DMS53 (cell line): ENCODE measurements around the gene CHRDL2.
"Not testable (repeated sequence)": the region's sequence is repeated elsewhere in the genome, so short reads cannot be mapped to it uniquely, and the experiment has no call there.

ENCODE experiments used
- DNase-seq: peaks from one replicate; lab custom pipeline; 2025; lab: John Stamatoyannopoulos, UW

The CHRDL2 gene, protein sequence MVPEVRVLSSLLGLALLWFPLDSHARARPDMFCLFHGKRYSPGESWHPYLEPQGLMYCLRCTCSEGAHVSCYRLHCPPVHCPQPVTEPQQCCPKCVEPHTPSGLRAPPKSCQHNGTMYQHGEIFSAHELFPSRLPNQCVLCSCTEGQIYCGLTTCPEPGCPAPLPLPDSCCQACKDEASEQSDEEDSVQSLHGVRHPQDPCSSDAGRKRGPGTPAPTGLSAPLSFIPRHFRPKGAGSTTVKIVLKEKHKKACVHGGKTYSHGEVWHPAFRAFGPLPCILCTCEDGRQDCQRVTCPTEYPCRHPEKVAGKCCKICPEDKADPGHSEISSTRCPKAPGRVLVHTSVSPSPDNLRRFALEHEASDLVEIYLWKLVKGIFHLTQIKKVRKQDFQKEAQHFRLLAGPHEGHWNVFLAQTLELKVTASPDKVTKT

DNA sequence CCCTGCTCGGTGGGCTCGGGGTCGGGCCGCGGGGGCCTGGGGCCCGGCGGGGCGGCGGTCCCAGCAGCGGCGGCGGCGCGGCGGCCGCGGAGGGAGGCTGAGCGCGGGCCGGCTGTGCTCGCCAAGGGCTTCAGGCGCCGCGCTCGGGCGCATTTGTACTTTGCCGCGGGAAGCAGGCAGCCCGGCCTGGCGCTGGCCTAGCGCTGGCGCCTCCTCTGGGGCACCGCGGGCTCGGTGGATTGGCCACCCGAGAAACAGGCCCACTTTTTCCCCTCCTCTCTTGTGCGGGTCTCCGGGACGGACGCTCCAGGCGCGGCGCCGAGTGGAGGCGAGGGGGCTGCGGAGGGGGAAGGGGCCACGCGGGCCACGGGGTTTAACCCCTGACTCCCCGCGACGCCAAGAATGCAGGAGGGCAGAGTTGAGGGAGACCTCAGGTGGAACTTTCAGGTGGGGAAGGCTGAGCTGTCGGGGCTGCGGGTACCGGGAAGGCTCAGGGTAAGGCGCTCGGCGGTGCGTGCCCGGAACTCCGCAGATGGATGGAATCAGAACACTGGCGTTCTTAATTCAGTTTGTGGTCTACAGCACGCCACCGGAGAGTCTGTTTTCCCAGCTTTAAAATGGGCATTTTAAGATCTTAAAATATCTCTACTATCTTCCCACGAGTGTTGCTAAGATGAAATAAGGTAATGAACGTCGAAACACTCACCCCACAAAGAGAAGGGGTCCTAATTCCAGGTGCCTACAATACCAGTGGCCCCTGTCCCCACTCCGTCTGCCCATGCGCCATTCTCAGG, at the start of gene CHRDL2:
Gene CHRDL2, minus strand, starts transcription at position 126 of the 794 bp plus-strand sequence. CDS start 538 bp downstream, outside the sequence.
- DNase-seq, result peak; percentile 87

DNA sequence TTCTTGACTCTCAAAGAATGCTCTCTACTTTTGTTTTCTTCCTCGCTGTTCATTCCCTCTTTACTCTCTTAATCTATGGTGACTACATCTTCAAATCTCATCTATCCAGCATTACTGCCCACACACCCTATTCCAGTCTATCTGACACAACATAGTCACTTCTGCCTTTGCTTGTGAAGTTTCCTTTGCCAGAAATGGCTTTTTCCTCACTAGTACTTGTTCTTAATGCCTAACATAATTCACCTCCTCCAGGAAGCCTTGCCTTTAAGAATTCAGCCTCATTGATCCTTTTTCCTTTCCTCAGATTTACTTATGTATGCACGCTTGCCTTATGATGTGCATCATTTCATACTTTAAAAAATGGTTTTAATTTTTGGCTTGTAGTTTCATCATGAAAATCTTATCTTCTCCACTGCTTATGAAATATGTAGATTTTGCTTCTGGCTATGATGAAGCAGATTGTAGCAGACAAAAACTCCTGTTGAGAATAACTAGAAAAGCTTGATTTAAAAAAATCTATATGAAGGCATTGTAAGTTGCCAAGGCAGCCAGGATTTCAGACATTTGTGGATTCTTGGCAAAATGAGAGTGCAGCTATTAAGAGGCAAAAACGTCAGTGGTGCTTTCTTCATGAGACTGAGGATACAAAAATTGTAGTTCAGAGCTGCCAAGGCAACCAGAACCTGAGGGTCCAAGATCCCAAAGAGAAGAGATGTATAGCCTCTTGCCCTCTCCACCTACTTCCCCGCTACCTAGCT, 49.2 kb upstream of the CHRDL2 start:
- DNase-seq, result no peak

DNA sequence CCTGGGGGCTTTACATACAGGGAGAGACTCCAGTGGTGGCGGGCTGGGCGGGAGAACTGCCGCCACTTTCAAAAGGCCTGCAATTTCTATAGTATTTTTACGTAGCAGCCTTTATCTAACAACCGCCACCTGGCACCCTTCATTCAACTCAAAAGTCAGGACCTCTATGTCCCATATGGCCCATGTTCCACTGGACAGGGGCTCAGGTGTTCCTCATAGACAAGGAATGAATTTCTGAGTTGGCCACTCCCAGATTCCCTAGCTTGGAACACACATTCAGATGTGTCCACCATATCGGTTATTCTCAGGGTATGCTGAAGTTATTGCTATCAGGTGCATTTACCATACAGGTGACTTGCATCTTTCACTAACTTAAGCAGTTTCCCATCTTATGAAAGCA, 47.4 kb upstream of the CHRDL2 start:
- DNase-seq, result no peak

DNA sequence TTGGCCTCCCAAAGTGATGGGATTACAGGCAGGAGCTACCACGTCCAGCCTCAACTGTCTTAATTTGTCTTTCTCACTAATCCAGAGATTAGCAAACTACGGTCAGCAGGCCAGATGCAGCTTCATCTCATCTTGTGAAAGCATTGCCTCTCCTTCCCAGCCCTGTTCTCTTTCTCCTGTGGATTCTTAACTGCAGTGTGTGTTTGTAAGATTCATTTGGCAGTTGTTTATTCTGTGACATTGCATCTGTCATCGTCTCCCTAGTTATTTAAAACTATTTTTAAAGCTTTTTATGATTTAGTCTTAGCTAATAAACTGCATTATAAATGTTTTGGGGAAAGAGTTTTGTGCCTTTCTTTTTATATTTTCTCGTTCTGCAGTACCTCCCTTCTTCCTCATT, 46.7 kb upstream of the CHRDL2 start:
- no peak for DNase-seq

- DNase-seq, result no peak
Observed at GRCh38 chr11:74777038-74777437, 45.8 kb upstream of the CHRDL2 start.

DNA sequence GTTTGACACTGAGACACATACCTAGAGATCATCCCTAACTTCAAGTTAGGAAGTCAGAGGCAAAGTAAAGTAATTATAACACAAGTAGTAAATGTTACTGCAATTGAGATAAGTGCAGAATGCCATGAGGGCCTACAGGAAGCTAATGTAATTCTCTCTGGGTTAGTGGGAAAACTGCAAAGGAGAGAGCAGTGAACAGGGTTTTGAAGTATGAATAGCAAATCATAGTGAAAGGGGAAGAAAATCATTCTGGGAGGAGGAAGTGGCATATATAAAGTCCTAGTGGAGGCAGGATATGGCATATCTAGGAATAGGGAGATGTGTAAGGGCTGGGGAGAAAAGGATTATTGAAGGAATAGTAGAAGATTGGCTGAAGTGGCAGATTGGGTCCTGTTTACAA, 45.3 kb upstream of the CHRDL2 start:
- no peak for DNase-seq

DNA sequence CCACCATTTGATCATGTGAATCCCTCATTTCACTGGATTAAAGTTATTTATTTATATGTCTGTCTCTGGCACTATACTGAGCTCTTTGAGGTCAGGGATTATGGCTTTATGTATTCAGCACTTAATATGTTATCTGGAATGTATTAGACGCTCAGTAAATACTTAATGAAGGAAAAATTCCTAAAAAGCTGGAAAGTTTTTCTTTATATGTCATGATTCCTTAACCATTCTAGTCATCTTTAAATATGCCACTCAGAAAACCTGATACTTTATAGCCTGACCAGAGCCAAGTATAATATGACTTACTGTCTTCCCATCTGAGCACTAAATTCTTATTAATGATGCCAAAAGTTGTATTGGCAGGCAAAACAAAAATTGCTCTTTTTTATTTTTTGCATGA, 44.5 kb upstream of the CHRDL2 start:
- no peak for DNase-seq

DNA sequence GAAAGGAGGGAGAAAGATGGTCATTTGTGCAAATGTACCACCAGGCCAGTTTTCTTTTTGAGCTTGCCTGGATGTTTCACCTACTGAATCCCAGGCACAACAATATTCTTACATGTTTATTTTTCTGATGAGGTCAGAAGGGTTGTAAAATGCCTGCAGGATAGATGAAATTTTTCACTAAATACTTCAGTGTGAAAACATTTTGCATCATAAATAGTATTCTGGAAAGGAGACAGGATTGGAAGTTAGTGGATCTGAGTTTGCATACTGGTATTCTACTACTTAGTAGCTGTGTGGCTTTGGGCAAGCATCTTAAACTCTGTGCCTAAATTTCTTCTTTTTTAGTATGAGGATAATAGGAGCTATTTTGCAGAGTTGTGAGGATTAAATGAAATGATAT, 42.2 kb upstream of the CHRDL2 start:
- no peak for DNase-seq

DNA sequence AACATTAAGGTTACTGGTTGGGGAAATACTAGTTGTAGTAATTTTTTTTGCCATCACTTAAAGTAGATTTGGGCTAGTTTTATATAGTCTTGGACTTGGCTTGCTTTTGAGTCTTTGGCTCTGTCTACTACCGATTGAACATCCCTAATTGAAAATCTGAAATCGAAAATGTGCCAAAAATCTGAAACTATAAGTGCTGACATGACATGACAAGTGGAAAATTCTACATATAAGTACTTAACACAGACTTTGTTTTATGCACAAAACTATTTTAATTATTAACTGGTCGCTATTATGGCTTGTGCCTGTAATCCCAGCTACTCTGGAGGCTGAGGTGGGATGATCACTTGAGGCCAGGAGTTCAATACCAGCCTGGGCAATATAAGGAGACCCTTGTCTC, 39.9 kb upstream of the CHRDL2 start:
- DNase-seq, result no peak

- no peak for DNase-seq
Observed at GRCh38 chr11:74770456-74770855, 39.2 kb upstream of the CHRDL2 start.

GRCh38 chr11:74769055-74769707, 38.0 kb upstream of the CHRDL2 start:
- no peak for DNase-seq

DNA sequence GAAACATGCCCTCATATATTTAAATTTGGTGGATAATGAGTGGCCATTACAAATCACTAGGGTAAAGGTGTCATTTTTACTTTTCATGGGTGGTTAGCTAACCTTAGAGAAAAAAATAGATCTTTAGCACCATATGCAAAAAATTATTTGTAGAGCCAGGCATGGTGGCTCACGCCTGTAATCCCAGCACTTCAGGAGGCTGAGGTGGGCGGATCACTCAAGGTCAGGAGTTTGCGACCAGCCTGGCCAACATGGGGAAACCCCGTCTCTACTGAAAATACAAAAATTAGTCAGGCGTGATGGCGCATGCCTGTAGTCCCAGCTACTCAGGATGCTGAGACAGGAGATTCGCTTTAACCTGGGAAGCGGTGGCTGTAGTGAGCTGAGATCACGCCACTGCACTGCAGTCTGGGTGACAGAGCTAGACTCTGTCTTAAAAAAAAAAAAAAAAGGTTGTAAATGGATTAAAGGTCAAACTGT, 37.0 kb upstream of the CHRDL2 start:
- not testable (repeated sequence) for DNase-seq

- no peak for DNase-seq
Observed at GRCh38 chr11:74766905-74767304, 35.7 kb upstream of the CHRDL2 start.

DNA sequence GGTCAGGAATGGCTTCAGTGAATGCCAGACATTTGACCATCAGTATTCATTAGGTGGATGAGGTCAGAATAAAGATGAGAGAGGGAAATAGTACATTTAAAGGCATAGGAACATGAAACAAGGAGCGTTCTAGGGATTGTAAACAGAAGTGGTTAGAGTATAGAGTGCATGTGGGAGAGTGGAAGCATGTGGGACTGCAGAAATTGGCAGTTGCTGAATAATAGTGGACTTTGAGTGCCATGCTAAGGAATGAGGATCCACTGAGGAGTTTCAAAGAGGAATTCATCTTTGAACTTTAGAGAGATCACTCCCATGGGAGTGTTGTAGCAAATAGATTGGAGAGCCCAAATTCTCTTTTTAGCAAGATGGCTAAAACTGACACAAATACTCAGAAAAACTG, 25.3 kb upstream of the CHRDL2 start:
- no peak for DNase-seq

DNA sequence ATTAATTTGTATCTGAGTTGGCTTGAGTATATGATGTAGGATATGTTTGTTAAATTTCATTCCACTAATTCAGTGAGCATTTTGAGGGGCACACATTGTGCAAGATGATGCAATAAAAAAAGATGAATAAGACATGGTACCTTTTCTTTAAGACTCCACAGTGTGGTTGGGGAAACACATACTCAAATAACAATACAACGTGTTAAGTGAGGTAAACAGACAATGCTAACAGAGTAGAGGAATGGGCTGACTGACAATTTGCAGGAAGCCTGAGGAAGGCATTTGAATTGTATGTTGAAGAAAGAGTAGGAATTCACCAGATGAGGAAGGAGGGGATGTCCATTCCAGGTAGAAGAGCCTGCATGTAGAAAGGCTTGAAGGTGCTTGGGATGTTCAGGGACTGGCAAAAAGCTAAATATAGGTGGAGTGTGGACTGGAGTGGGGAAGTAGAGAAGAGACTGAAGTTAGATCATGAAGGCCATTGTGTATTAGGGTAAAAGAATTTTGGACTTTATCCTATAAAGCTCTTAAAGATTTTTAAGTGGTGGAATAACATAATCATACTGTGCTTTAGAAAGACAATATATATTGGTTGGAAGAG, 24.3 kb upstream of the CHRDL2 start:
- no peak for DNase-seq

- peak; percentile 78 for DNase-seq
Observed at GRCh38 chr11:74754507-74755252, 23.5 kb upstream of the CHRDL2 start.

- no peak for DNase-seq
Observed at GRCh38 chr11:74751303-74751702, 20.1 kb upstream of the CHRDL2 start.

DNA sequence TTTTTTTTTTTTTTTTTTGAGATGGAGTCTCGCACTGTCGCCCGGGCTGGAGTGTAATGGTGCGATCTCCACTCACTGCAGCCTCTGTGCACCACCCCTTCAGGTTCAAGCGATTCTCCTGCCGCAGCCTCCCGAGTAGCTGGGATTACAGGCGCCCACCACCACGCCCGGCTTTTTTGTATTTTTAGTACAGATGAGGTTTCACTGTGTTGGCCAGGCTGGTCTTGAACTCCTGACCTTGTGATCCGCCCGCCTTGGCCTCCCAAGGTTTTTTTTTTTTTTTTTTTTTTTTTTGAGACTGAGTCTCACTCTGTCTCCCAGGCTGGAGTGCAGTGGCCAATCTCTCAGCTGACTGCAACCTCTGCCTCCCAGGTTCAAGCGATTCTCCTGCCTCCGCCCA, 19.4 kb upstream of the CHRDL2 start:
- DNase-seq, result not testable (repeated sequence)

DNA sequence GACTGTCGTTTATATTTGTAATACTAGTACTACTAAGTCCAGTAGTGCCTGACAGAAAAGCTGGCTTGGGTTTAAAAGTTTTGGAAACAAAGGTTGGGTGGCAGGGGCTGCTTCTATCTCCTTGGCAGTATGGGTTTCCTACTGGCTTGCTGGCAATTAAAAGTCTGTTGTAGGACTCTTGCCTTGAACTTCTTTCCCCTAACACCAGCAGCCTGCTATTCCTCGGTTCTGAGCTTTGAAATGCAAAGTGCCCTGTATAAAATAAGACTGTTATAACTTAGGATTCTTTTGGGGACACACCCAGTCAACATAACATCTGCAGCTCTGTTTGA, 18.7 kb upstream of the CHRDL2 start:
- peak; percentile 54 for DNase-seq

DNA sequence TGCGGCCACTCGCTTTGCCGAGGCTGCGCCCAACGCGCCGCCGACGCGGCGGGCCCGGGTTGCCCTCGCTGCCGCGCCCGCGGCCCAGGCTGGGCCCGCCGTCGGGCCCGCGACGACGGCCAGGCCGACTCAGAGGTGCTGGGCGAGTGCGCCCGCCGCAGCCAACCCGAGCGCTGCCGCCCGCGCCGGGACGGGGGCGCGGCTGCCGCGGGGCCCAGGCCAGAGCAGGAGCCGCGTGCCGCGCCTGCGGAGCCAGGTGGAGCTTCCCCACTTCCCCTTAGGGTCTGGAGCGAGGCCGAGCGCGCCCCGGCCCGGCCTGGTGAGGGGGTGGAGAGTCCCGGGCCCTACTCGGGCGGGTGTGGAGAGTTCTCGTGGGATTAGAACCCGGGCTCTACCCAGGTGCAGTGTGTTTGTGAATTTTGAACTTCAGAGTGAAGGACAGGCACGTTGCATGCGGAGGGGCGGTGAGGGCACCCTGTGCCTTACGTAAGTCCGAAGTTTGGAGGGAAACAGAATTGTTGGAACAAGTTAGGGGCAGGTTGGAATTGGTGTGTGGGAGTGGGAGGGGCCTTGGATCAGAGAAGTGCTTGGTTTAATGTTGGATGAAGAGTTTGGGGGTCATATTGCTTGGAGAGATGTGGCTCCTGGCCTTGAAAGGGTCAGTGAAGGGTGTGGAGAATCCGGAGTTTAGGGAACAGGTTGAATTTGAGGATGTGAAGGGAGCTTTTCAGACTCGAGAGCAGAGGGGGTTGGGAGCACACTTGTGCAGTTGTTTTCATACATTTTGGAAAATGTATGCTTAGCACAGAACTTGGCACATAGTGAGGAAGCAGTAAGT, 18.1 kb upstream of the CHRDL2 start:
- DNase-seq, result peak; percentile 88
